Stimulated activated CD4-positive, alpha-beta T cell treated with anti-CD3 and anti-CD28 coated beads, Interleukin-2, amount 100 ng/mL, for 48 hours (primary cell): ENCODE data around the gene PTPRJ.
"Not testable (repeated sequence)": the region's sequence is repeated elsewhere in the genome, so short reads cannot be mapped to it uniquely, and the experiment has no call there.

Experiments
- DNase-seq, 2 donors: peaks; one replicate each; pipeline ENCODE4 v3.0.0-alpha.2; 2020

Gene PTPRJ

GRCh38 chr11:48019217-48019584, 38.8 kb downstream of the PTPRJ start:
- DNase-seq, result no peak

DNA sequence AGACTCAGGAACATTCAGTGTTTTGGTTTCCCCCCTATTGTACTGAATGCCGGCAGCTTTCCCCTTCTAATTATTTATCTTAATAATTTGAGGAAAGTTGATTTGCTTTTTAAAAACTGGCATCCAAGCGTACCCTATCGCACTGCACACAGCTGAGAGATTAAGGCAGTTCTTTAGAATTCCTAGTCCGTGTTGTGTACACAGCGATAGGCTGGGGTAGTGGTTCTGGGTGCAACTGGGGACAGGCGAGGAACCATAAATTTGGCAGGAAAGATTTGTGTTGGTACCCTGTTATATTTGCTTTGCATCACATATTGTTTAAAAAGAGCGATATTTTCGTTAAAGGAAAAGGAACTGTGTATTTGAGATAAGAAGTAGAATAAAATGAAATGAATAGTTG, 39.2 kb downstream of the PTPRJ start:
- DNase-seq, result no peak

GRCh38 chr11:48020092-48020755, 39.9 kb downstream of the PTPRJ start:
- no peak for DNase-seq

DNA sequence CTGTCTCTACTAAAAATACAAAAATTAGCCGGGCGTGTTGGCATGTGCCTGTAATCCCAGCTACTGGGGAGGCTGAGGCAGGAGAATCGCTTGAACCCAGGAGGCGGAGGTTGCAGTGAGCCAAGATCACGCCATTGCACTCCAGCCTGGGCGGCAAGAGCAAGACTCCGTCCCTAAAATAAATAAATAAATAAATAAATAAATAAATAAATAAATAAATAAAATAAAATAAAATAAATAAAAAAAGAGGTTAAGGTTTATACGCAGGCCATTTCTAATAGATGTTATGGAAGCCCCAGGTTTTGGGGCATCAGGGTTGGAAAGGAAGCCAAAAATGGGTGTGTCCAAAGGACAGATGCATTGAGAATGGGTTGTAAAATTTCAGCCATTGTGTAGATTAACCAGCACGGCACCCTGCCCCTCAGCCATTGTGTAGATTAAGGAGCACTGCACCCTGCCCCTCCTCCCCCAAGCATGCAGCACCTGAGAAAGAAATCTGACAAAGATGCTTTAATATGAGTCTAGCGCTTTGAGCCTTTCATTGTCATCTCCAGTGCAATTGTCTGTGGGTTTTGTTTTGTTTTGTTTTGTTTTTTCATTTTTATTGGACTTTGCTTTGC, 41.0 kb downstream of the PTPRJ start:
- not testable (repeated sequence) for DNase-seq

- DNase-seq, result no peak
Measured at GRCh38 chr11:48022445-48022844, 42.1 kb downstream of the PTPRJ start.

- not testable (repeated sequence) for DNase-seq
Measured at GRCh38 chr11:48023608-48024007, 43.2 kb downstream of the PTPRJ start.

DNA sequence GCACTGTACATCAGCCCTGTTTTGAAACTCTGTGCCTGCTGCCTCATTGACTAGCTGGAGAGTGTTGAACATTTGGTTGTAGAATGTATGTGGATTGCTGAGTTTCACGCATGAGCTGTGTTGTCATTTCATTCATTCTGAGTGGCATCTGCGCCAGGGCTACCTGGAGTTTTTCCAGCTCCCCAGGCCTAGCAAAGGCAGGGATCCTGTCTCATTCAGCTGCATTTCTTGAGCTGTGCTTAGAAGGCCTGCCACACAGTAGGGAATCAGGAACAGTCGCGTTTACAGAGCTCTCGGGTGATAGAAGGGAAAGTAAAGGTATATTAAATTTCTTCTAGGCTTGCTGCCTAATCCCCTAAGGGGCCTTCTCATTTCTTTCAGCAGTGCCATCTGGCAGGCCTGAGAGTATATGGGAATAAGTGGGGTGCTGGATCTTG, 44.3 kb downstream of the PTPRJ start:
- no peak for DNase-seq

DNA sequence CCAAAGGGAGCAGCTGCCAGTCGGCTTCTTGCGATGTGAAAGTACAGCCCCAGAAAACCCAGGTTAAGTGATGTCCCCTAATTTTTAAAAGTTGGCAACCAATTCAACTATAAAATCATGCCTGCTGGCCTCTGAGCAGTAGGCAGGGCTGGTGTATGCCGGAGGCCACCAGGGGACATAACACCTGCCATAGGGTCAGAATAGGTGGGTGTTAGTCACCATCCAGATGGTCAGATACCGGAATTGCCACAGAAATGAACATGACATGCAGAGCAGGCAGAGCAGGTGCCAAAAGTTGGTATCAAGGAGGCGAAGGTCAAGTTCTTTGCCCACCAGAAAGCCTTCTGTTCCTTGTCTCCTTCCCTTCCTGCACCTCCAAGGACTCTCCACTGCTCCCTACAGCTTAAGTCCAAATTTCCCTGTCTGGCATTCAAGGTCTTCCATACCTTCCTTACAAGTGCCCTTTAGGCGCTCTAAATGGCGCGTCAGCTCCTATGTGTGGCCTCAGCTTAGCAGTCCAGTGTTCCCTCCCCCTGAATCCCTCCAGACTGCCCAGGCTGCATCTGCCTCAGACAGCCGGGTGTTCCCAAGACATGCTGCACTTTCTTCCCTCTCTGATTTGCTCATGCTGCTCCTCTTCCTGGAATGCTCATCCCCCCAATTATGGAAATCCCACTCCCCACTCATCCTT, 45.1 kb downstream of the PTPRJ start:
- no peak for DNase-seq

GRCh38 chr11:48025984-48026340, 45.6 kb downstream of the PTPRJ start:
- DNase-seq, result no peak

GRCh38 chr11:48028914-48029680, 48.7 kb downstream of the PTPRJ start:
- DNase-seq, result no peak

GRCh38 chr11:48029681-48030290, 49.4 kb downstream of the PTPRJ start:
- DNase-seq, result no peak

- no peak for DNase-seq
Measured at GRCh38 chr11:48031602-48032001, 51.2 kb downstream of the PTPRJ start.

DNA sequence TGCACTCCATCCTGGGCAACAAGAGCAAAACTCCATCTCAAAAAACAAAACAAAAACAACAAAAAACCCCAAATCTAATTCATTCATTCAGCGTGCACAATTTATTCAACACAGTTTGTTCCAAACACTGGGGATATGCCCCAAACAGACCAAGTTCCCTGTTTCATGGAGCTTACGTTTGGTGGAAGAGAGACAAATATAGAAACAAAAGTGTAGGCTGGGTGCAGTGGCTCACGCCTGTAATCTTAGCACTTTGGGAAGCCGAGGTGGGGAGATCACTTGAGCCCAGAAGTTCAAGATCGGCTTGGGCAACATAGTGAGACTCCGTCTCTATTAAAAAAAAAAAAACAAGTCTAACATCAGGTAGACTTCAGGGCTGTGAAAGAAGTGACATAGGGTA, 52.4 kb downstream of the PTPRJ start:
- no peak for DNase-seq

DNA sequence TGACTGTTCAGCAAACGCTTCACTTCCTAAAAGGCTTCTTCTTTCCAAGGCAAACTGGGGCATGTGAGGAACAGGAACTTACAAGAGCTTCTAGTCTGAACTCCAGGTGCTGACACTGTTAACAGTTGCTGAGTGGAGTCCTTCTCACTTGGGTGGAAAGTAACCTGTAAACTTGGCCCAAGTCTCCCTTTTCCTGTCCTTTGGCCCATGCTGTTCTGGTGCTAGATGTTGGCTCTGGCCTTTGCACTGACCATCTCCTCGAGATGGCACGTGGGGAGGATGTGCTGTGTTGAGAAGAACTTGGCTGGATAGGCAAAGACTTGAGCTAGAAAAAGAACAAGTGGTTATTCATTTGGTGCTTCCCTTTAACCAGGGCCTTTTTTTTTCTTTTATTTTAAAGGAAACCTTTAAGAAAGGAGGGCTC, 53.6 kb downstream of the PTPRJ start:
- no peak for DNase-seq

- no peak for DNase-seq
Measured at GRCh38 chr11:48034926-48035871, 54.8 kb downstream of the PTPRJ start.

GRCh38 chr11:48036011-48036410, 55.7 kb downstream of the PTPRJ start:
- no peak for DNase-seq

- no peak for DNase-seq
Measured at GRCh38 chr11:48036466-48036865, 56.1 kb downstream of the PTPRJ start.

DNA sequence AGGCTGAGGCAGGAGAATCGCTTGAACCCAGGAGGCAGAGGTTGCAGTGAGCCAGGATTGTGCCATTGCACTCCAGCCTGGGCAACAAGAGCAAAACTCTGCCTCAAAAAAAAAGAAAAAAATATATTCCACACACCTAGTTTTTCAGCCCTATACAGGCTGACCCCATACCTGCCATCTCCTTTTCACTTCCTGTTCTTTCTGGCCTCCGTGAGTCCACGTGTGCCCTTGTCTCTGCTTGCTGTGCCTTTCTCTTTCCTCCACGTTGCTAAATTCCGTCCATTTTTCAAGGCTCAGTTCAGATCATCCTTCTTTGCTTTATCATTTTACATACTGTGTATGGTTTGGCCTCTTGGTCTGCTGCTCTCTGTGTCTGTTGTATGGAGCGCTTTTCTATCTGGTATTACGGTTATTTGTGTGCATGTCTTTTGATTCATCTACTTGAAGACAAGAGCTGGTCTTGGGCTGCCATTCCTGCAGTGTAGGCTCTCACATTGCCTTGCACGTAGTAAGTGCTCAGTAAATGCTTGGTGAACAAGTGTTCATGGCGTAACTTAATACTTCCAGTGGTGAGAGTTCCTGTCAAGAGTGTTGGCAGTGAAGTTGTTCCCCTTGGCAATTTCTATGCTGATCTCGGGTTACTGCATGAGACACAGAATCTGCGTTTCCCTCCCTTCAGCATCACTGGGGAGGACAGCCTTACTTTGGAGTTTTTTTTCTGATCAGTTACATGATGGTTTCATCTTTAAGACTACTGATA, 57.5 kb downstream of the PTPRJ start:
- no peak for DNase-seq

DNA sequence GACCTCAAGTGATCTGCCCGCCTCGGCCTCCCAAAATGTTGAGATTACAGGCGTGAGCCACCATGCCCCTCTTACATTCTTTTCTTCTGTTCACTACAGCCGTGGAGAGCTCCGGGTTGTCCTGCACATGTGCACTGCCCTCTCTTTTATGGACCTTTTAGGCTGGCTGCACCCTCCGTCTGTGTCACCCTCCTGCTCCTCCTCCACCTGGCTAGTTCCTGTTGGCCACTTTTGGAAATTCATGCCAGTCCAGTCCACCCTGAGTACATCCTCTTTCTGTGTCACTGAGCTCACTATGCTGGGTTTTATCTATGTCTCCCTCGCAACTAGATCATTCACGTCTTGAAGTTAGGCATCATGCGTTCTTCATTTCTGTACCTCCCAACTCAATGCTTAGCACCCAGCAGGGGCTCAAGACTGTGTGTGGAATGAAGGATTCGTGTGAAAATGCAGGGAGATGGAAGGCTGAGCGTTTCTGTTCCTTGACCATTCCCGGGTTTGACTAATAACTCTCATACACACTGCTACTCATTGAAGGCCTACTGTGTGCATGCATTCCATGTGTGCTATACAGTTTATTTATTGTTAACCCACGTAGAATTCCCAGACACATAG, 60.6 kb downstream of the PTPRJ start:
- no peak for DNase-seq

- DNase-seq, result no peak
Measured at GRCh38 chr11:48041877-48042695, 61.7 kb downstream of the PTPRJ start.
